K562 treated with DMSO at 1 percent for 4 hours (cell line): Measurements from ENCODE around the gene DHFR. TPM values are rescaled to one million over a fixed set of nuclear protein-coding genes. Genes with fewer than 3 reads are reported as not detected.

Experiments used
- total RNA-seq: library from RNA; unstranded; fragments of 300-600 nt; gene quantifications from 2 replicates; pipeline ENCODE4 v1.2.3, GENCODE V29; 2022; ENCODE audit not compliant: insufficient read depth

The DHFR gene
- 50.2 and 50.5 TPM in 2 replicates for total RNA-seq

DNA sequence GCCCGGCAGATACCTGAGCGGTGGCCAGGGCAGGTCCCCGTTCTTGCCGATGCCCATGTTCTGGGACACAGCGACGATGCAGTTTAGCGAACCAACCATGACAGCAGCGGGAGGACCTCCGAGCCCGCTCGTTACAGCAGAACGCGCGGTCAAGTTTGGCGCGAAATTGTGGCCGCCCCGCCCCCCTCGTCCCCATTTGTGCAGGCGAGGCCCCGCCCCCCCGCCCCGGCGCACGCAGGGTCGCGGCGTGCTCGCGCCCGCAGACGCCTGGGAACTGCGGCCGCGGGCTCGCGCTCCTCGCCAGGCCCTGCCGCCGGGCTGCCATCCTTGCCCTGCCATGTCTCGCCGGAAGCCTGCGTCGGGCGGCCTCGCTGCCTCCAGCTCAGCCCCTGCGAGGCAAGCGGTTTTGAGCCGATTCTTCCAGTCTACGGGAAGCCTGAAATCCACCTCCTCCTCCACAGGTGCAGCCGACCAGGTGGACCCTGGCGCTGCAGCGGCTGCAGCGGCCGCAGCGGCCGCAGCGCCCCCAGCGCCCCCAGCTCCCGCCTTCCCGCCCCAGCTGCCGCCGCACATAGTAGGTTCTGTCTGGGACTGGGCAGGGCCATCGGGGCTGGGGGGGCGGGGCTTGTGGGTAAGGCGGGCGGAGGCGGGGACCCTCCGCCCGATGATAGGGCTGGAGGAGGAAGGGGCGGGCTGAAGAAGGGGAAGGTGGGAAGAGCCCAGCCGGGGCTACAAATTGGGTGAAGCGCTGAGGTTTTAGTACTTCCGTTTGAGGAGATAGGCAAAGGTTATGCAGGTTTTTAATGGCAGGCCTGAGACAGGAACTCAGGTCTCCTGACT lies at the start of gene DHFR, which contains the start of gene MSH3:
DHFR (minus strand) TSS at position 593 of the 840 bp plus-strand sequence; CDS start at position 99, 494 bp downstream.
MSH3 (plus strand) TSS at position 262 of the 840 bp plus-strand sequence; CDS start at position 338, 76 bp downstream.

Other genes with a start within 250 kb of the DHFR start
- gene ZFYVE16, start 246.9 kb downstream of the DHFR start, total RNA-seq = 8.4 and 10.6 TPM in 2 replicates
- gene FAM151B, start 166.9 kb downstream of the DHFR start, total RNA-seq = not detected in 2 replicates
- not detected in 2 replicates for gene ANKRD34B, start 84.7 kb downstream of the DHFR start, total RNA-seq
- gene MSH3, start 331 bp downstream of the DHFR start, total RNA-seq = 5.7 and 6.3 TPM in 2 replicates